Spinal cord (tissue), 10 donors: ENCODE data around the gene ESPNL. TPM values are rescaled to one million over a fixed set of nuclear protein-coding genes. Genes with fewer than 3 reads are reported as not detected.

Experiments
- DNase-seq, 6 donors: peaks; one replicate each; pipeline versions ENCODE4 v3.0.0 to v3.0.0-alpha.2; 2013 to 2015; ENCODE audit warnings: low spot score in 6 of 6, low read depth in 4 of 6
- H3K27ac ChIP-seq: one replicate; pipeline ENCODE4 v1.5.1; 2013; ENCODE audit warnings: low read depth, low read length, control low read depth
- H3K27me3 ChIP-seq: one replicate; pipeline ENCODE4 v1.6.1; 2013; ENCODE audit warnings: low read length; ENCODE audit not compliant: control insufficient read depth, insufficient read depth
- H3K36me3 ChIP-seq: one replicate; pipeline ENCODE4 v1.6.1; 2013; ENCODE audit warnings: low read length; ENCODE audit not compliant: control insufficient read depth, insufficient read depth
- H3K4me1 ChIP-seq: one replicate; pipeline ENCODE4 v1.6.1; 2013; ENCODE audit warnings: low read length; ENCODE audit not compliant: control insufficient read depth, insufficient read depth
- H3K4me3 ChIP-seq: one replicate; pipeline ENCODE4 v1.5.1; 2013; ENCODE audit warnings: low read depth, low read length, control low read depth
- H3K9me3 ChIP-seq: one replicate; pipeline ENCODE4 v1.6.1; 2013; ENCODE audit warnings: low read length; ENCODE audit not compliant: control insufficient read depth, insufficient read depth
- WGBS: methylation state at CpG from one replicate; pipeline ENCODE4 v1.1.5; 2013; ENCODE audit warnings: missing lambda C conversion rate; ENCODE audit not compliant: insufficient coverage; 5-methylcytosine and 5-hydroxymethylcytosine counted together
- polyA plus RNA-seq, 2 donors: library from polyadenylated mRNA; unstranded; fragments of 120-200 nt; gene quantifications; one replicate each; pipeline ENCODE4 v1.2.1, GENCODE V29; 2013; ENCODE audit not compliant: insufficient read length in 2 of 2
- total RNA-seq, 2 donors: library from RNA; depleted of rRNA in 1 of 2; stranded (reverse); fragments of 120-200 nt in 1 of 2; fragments of >200 nt in 1 of 2; gene quantifications; one replicate each; pipeline versions ENCODE4 v1.2.3 to v1.2.4, GENCODE V29; 2013 to 2014
- donor health status: healthy.

Gene ESPNL
- total and polyA plus RNA-seq, 4 donors, result 0.43 to 4.3 (median 0.70) TPM

DNA sequence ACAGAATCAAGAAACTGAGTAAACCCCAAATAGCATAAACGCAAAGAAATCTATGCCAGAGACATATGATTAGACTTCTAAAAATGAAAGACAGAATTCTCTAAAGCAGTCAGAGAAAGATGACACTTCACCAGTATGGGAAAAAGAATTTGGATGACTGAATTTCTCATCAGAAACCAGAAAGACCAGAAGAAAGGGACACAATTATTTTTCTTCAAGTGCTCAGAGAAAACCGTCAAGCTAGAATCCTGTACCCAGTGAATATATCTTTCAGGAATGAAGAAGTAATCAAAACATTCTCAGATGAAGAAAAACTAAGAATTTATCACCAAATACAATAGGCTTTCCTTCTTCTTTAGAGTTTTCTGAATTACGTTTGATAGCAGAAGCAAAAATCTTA is 14.2 kb upstream of the ESPNL start:
- WGBS, result no CpG with 5 or more reads among the region's 3 CpGs
- Histone ChIP-seq H3K9me3 (no peaks in the 10 kb centered on the region), H3K27ac (no peak overlapping the region), H3K4me1 (no peaks in the 10 kb centered on the region), H3K36me3 (peaks cover 34% of the 10 kb centered on the region), H3K27me3 (no peaks in the 10 kb centered on the region), H3K4me3 (no peak overlapping the region)
- peak in 1 of 6 donors; percentile 26 for DNase-seq

DNA sequence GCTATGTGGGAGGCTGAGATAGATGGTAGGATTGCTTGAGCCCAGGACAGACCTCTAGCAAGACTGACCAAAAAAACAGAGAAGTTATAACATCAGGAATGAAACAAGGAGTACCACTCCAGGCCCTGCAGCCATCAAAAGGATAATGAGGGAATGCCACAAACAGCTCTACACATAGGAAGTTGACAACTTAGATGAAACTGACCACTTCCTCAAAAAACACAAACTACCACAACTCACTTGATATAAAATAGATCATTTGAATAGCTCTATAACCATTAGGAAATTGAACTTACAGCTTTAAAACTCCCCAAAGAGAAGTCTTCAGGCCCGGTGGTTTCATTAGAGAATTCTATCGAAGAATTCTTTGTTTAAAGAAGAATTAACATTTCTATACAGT is 12.9 kb upstream of the ESPNL start:
- Histone ChIP-seq H3K4me1 (no peaks in the 10 kb centered on the region), H3K27me3 (no peaks in the 10 kb centered on the region), H3K27ac (no peak overlapping the region), H3K36me3 (peaks cover 31% of the 10 kb centered on the region), H3K4me3 (no peak overlapping the region), H3K9me3 (no peaks in the 10 kb centered on the region)
- no peak for DNase-seq
- no CpG with 5 or more reads among the region's 2 CpGs for WGBS

DNA sequence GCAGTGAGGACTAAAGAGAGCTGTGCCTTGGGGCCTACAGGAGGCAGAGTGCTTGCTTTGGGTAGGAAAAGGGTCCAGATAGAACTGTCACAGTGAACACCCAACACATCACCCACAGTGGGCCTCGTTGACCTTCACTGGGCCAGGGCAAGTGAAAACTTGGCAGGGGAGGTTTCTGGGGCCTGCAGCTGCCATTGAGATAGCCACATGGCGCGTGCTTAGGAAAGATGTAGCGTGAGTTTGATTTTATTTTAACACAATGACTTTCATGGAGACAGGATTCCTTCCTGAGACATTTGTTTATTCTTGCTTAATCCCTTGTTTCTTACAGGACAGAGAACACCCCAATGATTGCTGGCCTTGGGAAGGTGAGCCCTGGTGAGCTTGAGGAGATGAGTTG is 9.3 kb upstream of the ESPNL start:
- Histone ChIP-seq H3K36me3 (peaks cover 31% of the 10 kb centered on the region), H3K27me3 (no peaks in the 10 kb centered on the region), H3K4me1 (no peaks in the 10 kb centered on the region), H3K4me3 (no peak overlapping the region), H3K9me3 (no peaks in the 10 kb centered on the region), H3K27ac (no peak overlapping the region)
- WGBS, result no CpG with 5 or more reads among the region's 4 CpGs
- DNase-seq, result no peak

DNA sequence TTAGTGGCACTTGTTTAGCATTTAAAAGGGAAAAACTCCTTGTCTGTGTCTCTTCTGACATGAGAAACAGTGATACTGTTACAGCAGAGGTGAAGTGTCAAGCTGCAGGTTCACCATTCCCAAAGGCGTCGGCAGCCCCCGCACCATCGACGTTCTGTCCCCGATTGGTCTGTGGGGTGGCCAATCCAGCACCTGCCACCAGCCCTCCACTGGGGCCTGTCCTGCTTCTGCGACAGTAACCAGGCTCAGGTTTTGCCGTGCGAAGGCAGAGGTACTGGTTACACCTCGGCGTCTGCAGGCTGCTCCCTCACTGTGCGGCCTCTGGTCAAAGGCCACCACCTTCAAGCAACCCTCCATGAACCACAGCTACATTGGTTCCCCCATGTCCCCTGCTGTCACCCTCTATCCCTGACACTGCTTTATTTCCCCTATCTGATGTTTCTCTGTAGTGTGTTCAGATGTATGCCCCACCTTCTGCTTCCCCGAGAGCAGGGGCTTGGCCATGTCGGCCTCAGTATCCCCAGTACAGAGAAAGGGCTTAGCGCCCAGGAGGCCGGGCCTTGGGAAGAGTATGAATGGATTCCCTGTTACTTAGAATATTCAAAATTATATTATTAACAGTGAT is 8.6 kb upstream of the ESPNL start:
- Histone ChIP-seq H3K4me3 (no peak overlapping the region), H3K27ac (no peak overlapping the region), H3K27me3 (no peaks in the 10 kb centered on the region), H3K4me1 (peaks cover 5% of the 10 kb centered on the region), H3K36me3 (peaks cover 33% of the 10 kb centered on the region), H3K9me3 (no peaks in the 10 kb centered on the region)
- no peak for DNase-seq
- WGBS, result 93% methylated on average over 12 of the region's 16 CpGs

DNA sequence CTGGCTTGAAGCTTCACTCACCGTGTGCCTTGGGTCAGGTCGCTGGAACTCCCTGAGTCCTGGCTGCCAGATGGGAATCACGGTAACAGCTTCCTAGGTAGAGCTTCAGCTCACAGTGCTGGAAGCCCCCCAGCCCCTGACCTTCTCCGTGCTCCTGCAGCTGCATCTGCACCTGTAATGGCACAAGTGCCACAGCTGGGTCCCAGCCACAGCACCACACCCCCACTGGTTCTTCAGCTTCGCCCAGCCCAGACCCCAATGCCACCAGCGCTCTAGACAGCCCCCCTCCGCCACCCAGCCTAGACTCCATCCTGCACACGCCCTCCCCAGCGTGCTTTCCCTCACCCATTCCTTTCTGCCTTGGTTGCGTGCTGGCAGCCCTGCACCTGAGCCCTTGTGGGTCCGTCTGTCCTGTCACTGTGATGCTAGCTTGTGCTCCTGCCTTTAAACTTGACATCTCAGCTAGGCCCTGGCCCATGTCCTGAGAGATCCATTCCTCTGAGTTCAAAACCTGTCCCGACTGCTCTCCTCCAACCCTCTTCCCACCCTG is 7.6 kb upstream of the ESPNL start:
- 96% methylated on average over 12 of the region's 12 CpGs for WGBS
- no peaks in the 10 kb centered on the region for H3K27me3 ChIP-seq
- peaks cover 8% of the 10 kb centered on the region for H3K4me1 ChIP-seq
- no peak overlapping the region for H3K4me3 ChIP-seq
- H3K9me3 ChIP-seq, result no peaks in the 10 kb centered on the region
- no peak for DNase-seq
- peaks cover 36% of the 10 kb centered on the region for H3K36me3 ChIP-seq
- H3K27ac ChIP-seq, result no peak overlapping the region

DNA sequence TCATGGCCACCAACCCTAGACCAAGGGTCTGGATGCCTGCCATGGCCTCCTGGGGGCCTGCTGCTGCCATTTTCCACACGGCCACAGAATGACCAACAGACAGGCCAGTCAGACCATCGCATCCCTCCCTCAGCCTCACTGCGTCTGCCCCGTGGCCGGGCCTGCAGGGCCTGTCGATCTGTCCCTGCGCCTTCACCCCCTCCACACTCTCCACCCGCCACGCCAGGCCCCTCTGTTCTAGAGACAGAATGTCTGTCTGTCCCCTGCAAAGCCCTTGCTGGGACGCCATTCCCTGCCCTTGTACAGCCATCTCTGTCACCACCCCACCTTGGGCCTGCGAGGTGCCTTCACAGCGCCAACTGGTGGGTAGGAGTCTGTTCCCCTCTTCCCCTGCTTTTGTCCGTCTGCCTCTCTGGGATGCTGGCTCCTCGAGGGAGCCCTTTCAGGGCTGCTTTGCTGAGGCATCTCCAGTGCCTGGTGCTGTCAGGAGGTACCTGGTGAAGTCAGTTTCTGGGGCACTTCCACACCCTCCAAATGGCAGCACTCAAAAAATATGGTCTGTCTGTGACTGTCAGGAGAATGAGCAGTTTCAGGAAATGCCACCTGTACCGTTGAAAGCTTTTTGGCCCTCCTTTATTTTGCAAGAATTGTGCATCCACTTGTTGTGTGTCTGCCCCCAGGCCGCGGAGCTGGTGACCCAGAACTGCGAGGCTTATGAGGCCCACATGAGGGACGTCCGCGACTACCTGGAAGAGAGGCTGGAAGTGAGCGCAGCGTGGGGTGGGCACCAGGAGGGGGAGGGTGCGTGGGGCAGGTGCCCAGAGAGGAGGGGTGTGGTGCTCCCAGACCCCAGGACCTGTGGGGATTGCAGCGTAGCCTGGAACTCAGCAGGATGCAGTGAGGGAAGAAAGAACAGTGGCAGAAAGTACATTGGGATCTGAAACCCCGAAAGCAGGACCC is 6.7 kb upstream of the ESPNL start:
- H3K9me3 ChIP-seq, result no peaks in the 10 kb centered on the region
- no peaks in the 10 kb centered on the region for H3K27me3 ChIP-seq
- no peak overlapping the region for H3K27ac ChIP-seq
- 93% methylated on average over 22 of the region's 26 CpGs for WGBS
- no peak overlapping the region for H3K4me3 ChIP-seq
- peaks cover 8% of the 10 kb centered on the region for H3K4me1 ChIP-seq
- peaks cover 37% of the 10 kb centered on the region for H3K36me3 ChIP-seq
- DNase-seq, result no peak

DNA sequence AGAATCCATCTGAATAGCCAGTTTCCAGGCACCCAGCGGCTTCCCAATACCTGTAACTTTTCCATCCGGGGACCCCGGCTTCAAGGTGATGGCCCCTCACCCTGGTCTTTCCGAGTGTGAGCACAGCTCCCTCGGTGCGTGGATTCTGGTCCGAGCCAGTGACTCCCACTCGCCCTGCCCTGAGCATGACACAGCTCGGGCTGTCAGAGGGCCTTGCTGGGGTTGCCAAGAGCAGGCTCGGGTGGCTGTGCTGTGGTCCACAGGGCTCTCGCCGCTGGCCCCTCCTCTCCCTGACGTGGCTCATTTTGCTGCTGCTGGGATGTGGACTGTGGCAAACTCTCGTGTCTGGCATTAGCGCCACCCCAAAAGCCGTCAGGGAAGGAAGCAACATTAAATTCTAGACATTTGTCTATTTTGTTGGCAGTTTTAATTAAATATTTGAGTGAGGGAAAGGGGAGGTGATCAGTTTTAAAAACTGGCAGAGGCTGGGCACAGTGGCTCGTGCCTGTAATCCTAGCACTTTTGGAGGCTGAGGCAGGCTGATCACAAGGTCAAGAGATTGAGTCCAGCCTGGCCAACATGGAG is 5.6 kb upstream of the ESPNL start:
- no peak overlapping the region for H3K4me3 ChIP-seq
- no peaks in the 10 kb centered on the region for H3K27me3 ChIP-seq
- WGBS, result 95% methylated on average over 16 of the region's 17 CpGs
- DNase-seq, result no peak
- H3K27ac ChIP-seq, result no peak overlapping the region
- peaks cover 8% of the 10 kb centered on the region for H3K4me1 ChIP-seq
- peaks cover 41% of the 10 kb centered on the region for H3K36me3 ChIP-seq
- H3K9me3 ChIP-seq, result no peaks in the 10 kb centered on the region

DNA sequence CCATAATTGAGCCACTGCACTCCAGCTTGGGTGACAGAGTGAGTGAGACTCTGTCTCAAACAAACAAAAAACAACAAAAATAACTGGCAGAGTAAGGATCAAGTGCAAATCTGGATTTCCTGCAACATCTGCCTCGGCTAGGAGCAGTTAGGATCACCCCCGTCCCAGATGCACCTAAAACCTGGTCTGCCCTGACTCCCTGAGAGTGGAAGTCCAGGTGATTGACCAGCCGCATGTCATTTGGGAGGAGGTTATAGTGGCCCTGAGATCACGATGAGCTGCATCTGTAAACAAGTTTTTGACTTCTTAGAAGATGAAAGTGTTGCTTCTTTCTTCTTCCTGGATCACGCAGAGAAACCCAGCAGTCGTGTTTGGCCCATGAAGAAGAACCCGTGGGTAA is 5.0 kb upstream of the ESPNL start:
- H3K36me3 ChIP-seq, result peaks cover 44% of the 10 kb centered on the region
- no peak overlapping the region for H3K27ac ChIP-seq
- H3K27me3 ChIP-seq, result no peaks in the 10 kb centered on the region
- no peak overlapping the region for H3K4me3 ChIP-seq
- no peak for DNase-seq
- WGBS, result 98% methylated on average over 6 of the region's 7 CpGs
- H3K9me3 ChIP-seq, result no peaks in the 10 kb centered on the region
- H3K4me1 ChIP-seq, result peaks cover 8% of the 10 kb centered on the region

DNA sequence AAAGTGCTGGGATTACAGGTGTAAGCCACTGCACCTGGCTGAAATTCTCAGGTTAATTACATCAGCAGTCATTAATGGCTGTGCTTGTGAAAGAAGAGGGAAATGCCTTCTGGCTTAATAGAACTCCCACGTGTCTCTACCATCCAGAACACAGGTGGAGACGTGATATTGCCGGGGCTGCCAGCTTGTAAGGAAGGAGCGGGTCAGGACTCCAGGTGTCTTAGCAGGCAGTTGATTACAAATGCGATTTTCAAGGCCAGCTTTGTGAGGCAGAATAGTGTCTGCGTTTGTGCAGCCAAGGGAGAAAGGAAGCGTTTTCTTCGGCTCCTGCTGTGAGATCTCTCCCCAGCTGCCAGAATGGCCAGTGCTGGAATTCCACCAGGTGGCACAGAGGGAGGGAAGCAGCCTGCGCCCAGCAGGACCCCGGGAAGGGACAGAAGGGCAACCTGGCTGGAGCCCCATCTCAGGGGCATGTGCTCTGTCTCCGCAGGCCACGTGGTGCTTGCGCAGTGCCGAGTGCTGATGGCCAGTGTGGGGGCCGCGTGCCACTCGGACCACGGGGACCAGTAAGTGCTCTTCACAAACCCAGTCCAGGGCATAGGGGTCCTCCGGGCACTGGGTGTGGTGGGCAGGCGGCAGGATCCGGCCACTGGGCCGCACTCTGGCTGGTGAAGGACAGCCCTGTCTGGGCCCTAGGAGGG is 3.7 kb upstream of the ESPNL start:
- no peaks in the 10 kb centered on the region for H3K9me3 ChIP-seq
- peaks cover 8% of the 10 kb centered on the region for H3K4me1 ChIP-seq
- peak in 1 of 6 donors; percentile 65 for DNase-seq
- H3K36me3 ChIP-seq, result peaks cover 45% of the 10 kb centered on the region
- no peaks in the 10 kb centered on the region for H3K27me3 ChIP-seq
- 56% methylated on average over 21 of the region's 22 CpGs for WGBS
- H3K4me3 ChIP-seq, result no peak overlapping the region
- H3K27ac ChIP-seq, result no peak overlapping the region
